Measurements from ENCODE around the gene FRMD4A.

DNA sequence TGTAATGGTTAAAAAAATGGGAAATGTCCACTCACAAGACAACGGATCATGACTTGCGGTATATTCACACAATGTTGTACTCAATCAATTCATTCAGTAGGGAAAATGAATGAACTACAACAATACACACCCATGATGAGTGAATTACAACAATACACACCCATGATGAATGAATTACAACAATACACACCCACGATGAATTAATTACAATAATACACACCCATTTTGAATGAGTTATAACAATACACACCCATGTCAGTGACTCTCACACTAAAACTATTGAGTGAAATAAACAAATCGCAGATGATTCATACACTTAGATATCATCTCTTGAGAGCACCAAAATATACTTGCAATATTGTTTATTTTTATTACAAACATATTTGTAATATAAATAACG, 174.6 kb downstream of the FRMD4A start:
- TF ChIP-seq, protein P1, sequence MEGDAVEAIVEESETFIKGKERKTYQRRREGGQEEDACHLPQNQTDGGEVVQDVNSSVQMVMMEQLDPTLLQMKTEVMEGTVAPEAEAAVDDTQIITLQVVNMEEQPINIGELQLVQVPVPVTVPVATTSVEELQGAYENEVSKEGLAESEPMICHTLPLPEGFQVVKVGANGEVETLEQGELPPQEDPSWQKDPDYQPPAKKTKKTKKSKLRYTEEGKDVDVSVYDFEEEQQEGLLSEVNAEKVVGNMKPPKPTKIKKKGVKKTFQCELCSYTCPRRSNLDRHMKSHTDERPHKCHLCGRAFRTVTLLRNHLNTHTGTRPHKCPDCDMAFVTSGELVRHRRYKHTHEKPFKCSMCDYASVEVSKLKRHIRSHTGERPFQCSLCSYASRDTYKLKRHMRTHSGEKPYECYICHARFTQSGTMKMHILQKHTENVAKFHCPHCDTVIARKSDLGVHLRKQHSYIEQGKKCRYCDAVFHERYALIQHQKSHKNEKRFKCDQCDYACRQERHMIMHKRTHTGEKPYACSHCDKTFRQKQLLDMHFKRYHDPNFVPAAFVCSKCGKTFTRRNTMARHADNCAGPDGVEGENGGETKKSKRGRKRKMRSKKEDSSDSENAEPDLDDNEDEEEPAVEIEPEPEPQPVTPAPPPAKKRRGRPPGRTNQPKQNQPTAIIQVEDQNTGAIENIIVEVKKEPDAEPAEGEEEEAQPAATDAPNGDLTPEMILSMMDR (IDR thresholded peaks at IDR 0.05), result no peak
- TF ChIP-seq POLR2A (IDR thresholded peaks at IDR 0.05), result no peak
